ENCODE results near the gene KRTAP10-6.
"Not testable (repeated sequence)": the region's sequence is repeated elsewhere in the genome, so short reads cannot be mapped to it uniquely, and the experiment has no call there.

The KRTAP10-6 gene

GRCh38 chr21:44550807-44551206 lies 41.5 kb downstream of the KRTAP10-6 start:
- TF ChIP-seq CTCF (IDR thresholded peaks at IDR 0.05; ENCODE audit: insufficient read depth, low read length, missing control alignments) = no peak
- no peak overlapping the region for H3K4me3 ChIP-seq (ENCODE audit: low read depth, low read length)
- no peak for DNase-seq (ENCODE audit: low read depth, low spot score)
- ChIA-PET CTCF (no interaction called here), POLR2A (no interaction called here)

- CTCF ChIA-PET = not testable (repeated sequence)
These were observed 42.0 kb downstream of the KRTAP10-6 start for GRCh38 chr21:44550285-44550684.

GRCh38 chr21:44549525-44550211 lies 42.6 kb downstream of the KRTAP10-6 start:
- CTCF ChIA-PET = no interaction called here
- POLR2A ChIA-PET = no interaction called here
- TF ChIP-seq CTCF (IDR thresholded peaks at IDR 0.05; ENCODE audit: insufficient read depth, low read length, missing control alignments) = no peak
- no peak overlapping the region for H3K4me3 ChIP-seq (ENCODE audit: low read depth, low read length)
- no peak for DNase-seq (ENCODE audit: low read depth, low spot score)

More at GRCh38 chr21:44550285-44550684, 42.0 kb downstream of the KRTAP10-6 start:
- H3K4me3 ChIP-seq (ENCODE audit: low read depth, low read length); DNase-seq (ENCODE audit: low read depth, low spot score); POLR2A ChIA-PET: not testable (repeated sequence)

GRCh38 chr21:44548922-44549321 lies 43.4 kb downstream of the KRTAP10-6 start:
- DNase-seq (ENCODE audit: low read depth, low spot score) = no peak
- TF ChIP-seq CTCF (IDR thresholded peaks at IDR 0.05; ENCODE audit: insufficient read depth, low read length, missing control alignments) = no peak
- CTCF ChIA-PET = no interaction called here
- no peak overlapping the region for H3K4me3 ChIP-seq (ENCODE audit: low read depth, low read length)
- POLR2A ChIA-PET = no interaction called here

GRCh38 chr21:44548381-44548780 lies 43.9 kb downstream of the KRTAP10-6 start:
- no peak for TF ChIP-seq CTCF (IDR thresholded peaks at IDR 0.05; ENCODE audit: insufficient read depth, low read length, missing control alignments)
- no peak overlapping the region for H3K4me3 ChIP-seq (ENCODE audit: low read depth, low read length)
- POLR2A ChIA-PET = no interaction called here
- DNase-seq (ENCODE audit: low read depth, low spot score) = no peak
- CTCF ChIA-PET = no interaction called here

GRCh38 chr21:44547656-44548331 lies 44.5 kb downstream of the KRTAP10-6 start:
- POLR2A ChIA-PET = no interaction called here
- CTCF ChIA-PET = no interaction called here
- TF ChIP-seq CTCF (IDR thresholded peaks at IDR 0.05; ENCODE audit: insufficient read depth, low read length, missing control alignments) = no peak
- H3K4me3 ChIP-seq (ENCODE audit: low read depth, low read length) = no peak overlapping the region
- no peak for DNase-seq (ENCODE audit: low read depth, low spot score)

GRCh38 chr21:44544566-44544965 lies 47.7 kb downstream of the KRTAP10-6 start:
- H3K4me3 ChIP-seq (ENCODE audit: low read depth, low read length) = no peak overlapping the region
- CTCF ChIA-PET = no interaction called here
- POLR2A ChIA-PET = no interaction called here
- TF ChIP-seq CTCF (IDR thresholded peaks at IDR 0.05; ENCODE audit: insufficient read depth, low read length, missing control alignments) = no peak
- no peak for DNase-seq (ENCODE audit: low read depth, low spot score)

Data from AG04449 (cell line).